NCI-H2196 treated with DMSO at 0.1 percent for 48 hours (cell line): ENCODE results near the gene BBX.
A peak's percentile ranks its signal among the peaks of the same experiment; 100 is the strongest.
"Not testable (repeated sequence)": the region's sequence is repeated elsewhere in the genome, so short reads cannot be mapped to it uniquely, and the experiment has no call there.

Experiments used
- DNase-seq: peaks from one replicate; lab custom pipeline; 2025; ENCODE audit not compliant: unreplicated experiment; lab: John Stamatoyannopoulos, UW

The BBX gene

GRCh38 chr3:107835001-107835400 lies 312.2 kb downstream of the BBX start:
- DNase-seq, result not testable (repeated sequence)

- DNase-seq, result no peak
Observed at GRCh38 chr3:107837895-107838612, 315.3 kb downstream of the BBX start.

GRCh38 chr3:107841831-107842230 lies 319.1 kb downstream of the BBX start:
- no peak for DNase-seq

GRCh38 chr3:107842940-107843339 lies 320.2 kb downstream of the BBX start:
- DNase-seq, result no peak

- DNase-seq, result no peak
Observed at GRCh38 chr3:107845380-107846278, 322.9 kb downstream of the BBX start.

GRCh38 chr3:107846279-107846852 lies 323.6 kb downstream of the BBX start:
- no peak for DNase-seq

- no peak for DNase-seq
Observed at GRCh38 chr3:107847791-107848190, 325.0 kb downstream of the BBX start.

GRCh38 chr3:107848351-107848915 lies 325.7 kb downstream of the BBX start:
- DNase-seq, result no peak

GRCh38 chr3:107850681-107851080 lies 327.9 kb downstream of the BBX start:
- DNase-seq, result no peak

GRCh38 chr3:107853821-107854220 lies 331.1 kb downstream of the BBX start:
- DNase-seq, result no peak

GRCh38 chr3:107854733-107855132 lies 332.0 kb downstream of the BBX start:
- no peak for DNase-seq

GRCh38 chr3:107855710-107856109 lies 332.9 kb downstream of the BBX start:
- DNase-seq, result peak; percentile 10

GRCh38 chr3:107857854-107858253 lies 335.1 kb downstream of the BBX start:
- DNase-seq, result no peak

GRCh38 chr3:107858876-107859275 lies 336.1 kb downstream of the BBX start:
- no peak for DNase-seq
